CD4-positive, alpha-beta T cell (primary cell): ENCODE measurements around the gene PTPRE. TPM values are rescaled to one million over a fixed set of nuclear protein-coding genes. Genes with fewer than 3 reads are reported as not detected.

ENCODE experiments used
- ATAC-seq: fragments of 200-7000 bp; cut with Tn5 transposase; one replicate; pipeline ENCODE4 v1.10.0; 2022; ENCODE audit warnings: mild to moderate bottlenecking; ENCODE audit not compliant: poor library complexity
- CTCF ChIA-PET: fragments of 350-600 bp; sonication (Branson Sonifier 250); formaldehyde crosslinking; loops from one replicate; lab custom pipeline; 2021; ENCODE audit warnings: antibody characterized with exemption, inconsistent platforms; lab: Charles Lee
- POLR2A ChIA-PET: fragments of 350-600 bp; sonication (Branson Sonifier 250); formaldehyde crosslinking; loops from one replicate; lab custom pipeline; 2021; ENCODE audit warnings: antibody characterized with exemption, inconsistent platforms; lab: Charles Lee
- DNase-seq, 14 experiments: peaks; one replicate each; pipeline ENCODE4 v3.0.0-alpha.2; 2013 to 2020; ENCODE audit warnings: mixed read lengths in 2 of 14
- H3K27ac ChIP-seq, 2 donors: one replicate each; pipeline versions ENCODE4 v1.5.1 to v1.7.0; 2013; ENCODE audit warnings: low read length in 2 of 2, low read depth in 1 of 2, mild to moderate bottlenecking in 1 of 2
- H3K27me3 ChIP-seq, 2 experiments: 1 replicate in 1 of 2; 2 replicates in 1 of 2; pipeline versions ENCODE4 v1.6.1 to v1.7.0; 2013; ENCODE audit warnings: low read length in 2 of 2, control low read depth in 1 of 2, mild to moderate bottlenecking in 1 of 2, moderate library complexity in 1 of 2; ENCODE audit not compliant: insufficient read depth in 2 of 2, control insufficient read depth in 1 of 2
- H3K36me3 ChIP-seq: one replicate; pipeline ENCODE4 v1.6.1; 2013; ENCODE audit warnings: low read length, control low read depth; ENCODE audit not compliant: insufficient read depth
- H3K4me1 ChIP-seq: one replicate; pipeline ENCODE4 v1.6.1; 2013; ENCODE audit warnings: low read length, control low read depth; ENCODE audit not compliant: insufficient read depth
- H3K4me3 ChIP-seq: one replicate; pipeline ENCODE4 v1.5.1; 2013; ENCODE audit warnings: mild to moderate bottlenecking, low read length, moderate library complexity
- H3K9me3 ChIP-seq, 2 experiments: 1 replicate in 1 of 2; 2 replicates in 1 of 2; pipeline versions ENCODE4 v1.6.1 to v1.7.0; 2013; ENCODE audit warnings: low read length in 2 of 2, mild to moderate bottlenecking in 2 of 2, control low read depth in 1 of 2, moderate library complexity in 1 of 2; ENCODE audit not compliant: control insufficient read depth in 1 of 2, insufficient read depth in 1 of 2
- H3K27ac Mint-ChIP-seq: one replicate; pipeline ENCODE4 v1.8.0; 2020; ENCODE audit warnings: mixed read lengths
- H3K27me3 Mint-ChIP-seq: one replicate; pipeline ENCODE4 v1.8.0; 2021; ENCODE audit warnings: mixed read lengths
- H3K36me3 Mint-ChIP-seq: one replicate; pipeline ENCODE4 v1.8.0; 2021; ENCODE audit warnings: low read depth, mixed read lengths
- H3K4me1 Mint-ChIP-seq: one replicate; pipeline ENCODE4 v1.8.0; 2021; ENCODE audit warnings: low read depth, mixed read lengths
- H3K4me3 Mint-ChIP-seq: one replicate; pipeline ENCODE4 v1.8.0; 2020; ENCODE audit warnings: mild to moderate bottlenecking, mixed read lengths
- H3K9me3 Mint-ChIP-seq: one replicate; pipeline ENCODE4 v1.8.0; 2020; ENCODE audit warnings: mixed read lengths
- CTCF ChIP-seq: fragments of 200-600 bp; IDR thresholded peaks from one replicate; pipeline ENCODE4 v1.8.0; 2022; ENCODE audit warnings: antibody characterized with exemption, mild to moderate bottlenecking
- intact Hi-C, 2 experiments: fragments of 100-400 bp; cut with DNase I in 1 of 2; cut with micrococcal nuclease in 1 of 2; formaldehyde crosslinking; loops; one replicate each; pipeline versions ENCODE4 v1.15.1 to v1.9.0; 2023 to 2025; cut with DNase I, micrococcal nuclease
- total RNA-seq, 174 experiments: library from RNA in 2 of 174; stranded (reverse) in 2 of 174; gene quantifications; one replicate each; pipeline ENCODE4 v1.2.3 and lab custom pipeline; 2021 to 2026

The PTPRE gene
- total RNA-seq, 2 experiments from 2014 or later, result 47.6 to 55.1 TPM

DNA sequence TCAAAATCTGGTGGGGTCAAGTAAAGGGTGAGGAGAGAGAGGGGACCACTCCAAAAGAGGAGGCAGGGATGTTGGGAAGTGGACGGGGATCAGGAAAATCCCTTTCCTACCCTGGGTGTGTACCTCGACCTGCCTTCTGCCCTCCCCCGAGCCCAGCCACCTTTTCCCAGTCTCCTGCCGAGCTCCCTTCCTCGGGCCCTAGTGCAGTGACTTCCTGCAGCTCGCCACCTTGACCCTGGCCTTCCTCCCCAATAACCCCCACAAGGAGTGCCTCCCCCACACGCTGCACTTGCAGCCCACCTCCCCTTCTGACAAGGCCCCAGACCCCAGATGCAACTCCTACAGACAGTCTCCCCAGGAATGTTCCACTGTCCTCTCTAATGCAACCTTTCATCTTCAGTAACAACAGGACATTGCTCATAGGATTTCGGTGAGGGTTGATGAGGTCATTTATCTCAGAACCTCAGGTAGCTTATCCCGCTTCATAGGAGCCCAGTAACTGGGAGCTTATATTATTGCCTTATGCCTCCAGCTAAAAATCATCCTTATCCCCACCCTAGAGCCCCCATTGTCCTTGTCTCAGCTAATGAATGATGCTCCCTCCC lies 129.2 kb downstream of the PTPRE start:
- no peaks in the 10 kb centered on the region for H3K9me3 Mint-ChIP-seq
- intact Hi-C loops, result loop anchor here in 1 of 2 experiments (5.0 kb wide), 1 partner anchor 116 kb away; no protein-coding TSS in a partner anchor

GRCh38 chr10:128036746-128037543 lies 130.0 kb downstream of the PTPRE start:
- no peaks in the 10 kb centered on the region for H3K9me3 ChIP-seq

More for the DNA sequence above, 129.2 kb downstream of the PTPRE start:
- H3K27ac Mint-ChIP-seq, result no peak overlapping the region
- no peaks in the 10 kb centered on the region for H3K36me3 Mint-ChIP-seq
- ChIA-PET POLR2A (interaction anchor here (1.1 to 2.3 kb wide), 4 partner anchors 12 to 36 kb away, joined by 4 to 14 read pairs (median 8); no protein-coding TSS in a partner anchor), CTCF (interaction anchor here (1.1 to 3.8 kb wide), 18 partner anchors 12 to 176 kb away, joined by 3 to 83 read pairs (median 5); partner anchors contain the start of gene PTPRE)
- Histone ChIP-seq H3K36me3 (no peaks in the 10 kb centered on the region), H3K27ac (no peak overlapping the region), H3K4me1 (peaks cover 5% of the 10 kb centered on the region), H3K27me3 (no peaks in the 10 kb centered on the region), H3K4me3 (no peak overlapping the region), H3K9me3 (no peaks in the 10 kb centered on the region)
- DNase-seq, result no peak
- no peak for TF ChIP-seq CTCF
- peaks cover 3% of the 10 kb centered on the region for H3K4me1 Mint-ChIP-seq
- no peak for ATAC-seq
- H3K27me3 Mint-ChIP-seq, result no peaks in the 10 kb centered on the region
- H3K4me3 Mint-ChIP-seq, result no peak overlapping the region

More at GRCh38 chr10:128036746-128037543, 130.0 kb downstream of the PTPRE start:
- Mint-ChIP-seq H3K4me1 (peaks cover 3% of the 10 kb centered on the region), H3K36me3 (no peaks in the 10 kb centered on the region), H3K4me3 (no peak overlapping the region), H3K27me3 (no peaks in the 10 kb centered on the region), H3K27ac (no peak overlapping the region), H3K9me3 (no peaks in the 10 kb centered on the region)
- Histone ChIP-seq H3K27me3 (no peaks in the 10 kb centered on the region), H3K4me3 (no peak overlapping the region), H3K4me1 (peaks cover 5% of the 10 kb centered on the region), H3K36me3 (no peaks in the 10 kb centered on the region), H3K27ac (no peak overlapping the region)
- DNase-seq, result no peak
- no peak for TF ChIP-seq CTCF
- POLR2A ChIA-PET, result interaction anchor here (1.9 to 2.3 kb wide), 2 partner anchors 11 to 33 kb away, joined by 8 to 14 read pairs; no protein-coding TSS in a partner anchor
- ATAC-seq, result no peak
- CTCF ChIA-PET, result interaction anchor here (3.8 kb wide), 1 partner anchor 32 kb away, joined by 83 read pairs; no protein-coding TSS in a partner anchor
- intact Hi-C loops, result loop anchor here in 1 of 2 experiments (5.0 kb wide), 1 partner anchor 115 kb away; no protein-coding TSS in a partner anchor
